Suprapubic skin (tissue), 3 donors: ENCODE results near the gene RPH3AL.

Source experiments
- CTCF ChIP-seq, 2 donors: fragments of 200-600 bp in 1 of 2; fragments of 450-650 bp in 1 of 2; sonication (generic) in 1 of 2; IDR thresholded peaks; one replicate each; pipeline ENCODE4 v1.5.1; 2016 to 2019; ENCODE audit warnings: antibody characterized with exemption in 2 of 2, mild to moderate bottlenecking in 1 of 2, moderate library complexity in 1 of 2
- POLR2A ChIP-seq, 2 donors: fragments of 450-650 bp; IDR thresholded peaks; one replicate each; pipeline ENCODE4 v1.6.1; 2017; ENCODE audit warnings: antibody characterized with exemption in 2 of 2, mild to moderate bottlenecking in 2 of 2, moderate library complexity in 2 of 2

- TF ChIP-seq POLR2A (IDR thresholded peaks at IDR 0.05) = no peak
- TF ChIP-seq CTCF (IDR thresholded peaks at IDR 0.05) = no peak
These were observed 26.5 kb downstream of the RPH3AL start for GRCh38 chr17:326010-326621.
